ENCODE data around the gene SLC30A7.

DNA sequence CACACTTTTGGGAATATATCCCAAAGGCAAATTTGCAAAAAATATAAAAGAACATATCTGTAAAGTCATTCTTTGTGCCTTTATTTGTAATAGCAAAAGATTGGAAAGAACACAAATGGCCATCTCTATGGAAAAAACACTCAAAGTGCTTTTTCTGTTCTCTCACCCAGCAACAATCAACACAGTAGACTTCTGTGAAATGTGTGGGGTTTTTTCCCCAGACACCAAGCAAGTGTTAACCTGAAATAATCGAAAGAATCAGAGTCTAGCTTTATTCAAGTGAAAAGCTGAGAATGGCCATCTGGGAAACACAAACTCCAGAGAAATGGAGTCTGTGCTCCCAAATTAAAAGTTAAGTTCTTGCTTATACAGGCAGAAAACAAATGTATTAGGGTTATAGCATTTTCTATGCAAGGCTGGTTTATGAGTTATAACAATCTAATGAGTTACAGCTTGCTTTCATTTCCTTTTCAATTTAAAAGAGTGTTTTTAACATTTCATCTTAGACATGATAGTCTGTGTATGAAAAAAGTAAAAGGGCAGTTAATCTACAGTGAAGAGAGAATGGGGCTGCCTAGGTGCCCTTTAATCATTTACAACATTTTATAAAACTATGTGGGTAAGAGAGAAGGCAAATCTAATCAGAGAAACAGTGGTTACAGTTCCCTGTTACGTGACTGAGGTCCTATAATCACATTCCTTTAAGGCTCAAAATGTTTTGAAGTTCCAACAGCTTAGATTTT, 46.6 kb downstream of the SLC30A7 start:
- no peak for TF ChIP-seq GATA2 (IDR thresholded peaks at IDR 0.05; ENCODE audit: low read depth, low read length)
- TF ChIP-seq GATA3 (IDR thresholded peaks at IDR 0.05; ENCODE audit: low read depth, low read length): no peak
